ENCODE data around the gene SLC6A9. TPM values are rescaled to one million over a fixed set of nuclear protein-coding genes. Genes with fewer than 3 reads are reported as not detected.
A peak's percentile ranks its signal among the peaks of the same experiment; 100 is the strongest.

The SLC6A9 gene
- total RNA-seq, 1 experiment from 2014 or later, result 9.2 TPM

GRCh38 chr1:43985984-43986595 is 45.2 kb downstream of the SLC6A9 start:
- 0 out of 2 replicates have a peak, but pooled peaks cover 3% of the 10 kb centered on the region for H3K36me3 ChIP-seq (ENCODE audit: control insufficient read depth, insufficient read depth, low read length)
- no peaks in the 10 kb centered on the region for H3K27me3 ChIP-seq (ENCODE audit: control insufficient read depth, insufficient read depth, low read length)
- H3K27ac ChIP-seq (ENCODE audit: low read length), result no peak overlapping the region
- no peak for TF ChIP-seq TCF7L2 (IDR thresholded peaks at IDR 0.05; ENCODE audit: low read depth, low read length)
- no peak for TF ChIP-seq POLR2AphosphoS5 (IDR thresholded peaks at IDR 0.05; ENCODE audit: low read depth, low read length)
- no peak for TF ChIP-seq SIN3A (IDR thresholded peaks at IDR 0.05; ENCODE audit: borderline replicate concordance, insufficient read depth, low read depth, low read length)
- TF ChIP-seq, protein P1, sequence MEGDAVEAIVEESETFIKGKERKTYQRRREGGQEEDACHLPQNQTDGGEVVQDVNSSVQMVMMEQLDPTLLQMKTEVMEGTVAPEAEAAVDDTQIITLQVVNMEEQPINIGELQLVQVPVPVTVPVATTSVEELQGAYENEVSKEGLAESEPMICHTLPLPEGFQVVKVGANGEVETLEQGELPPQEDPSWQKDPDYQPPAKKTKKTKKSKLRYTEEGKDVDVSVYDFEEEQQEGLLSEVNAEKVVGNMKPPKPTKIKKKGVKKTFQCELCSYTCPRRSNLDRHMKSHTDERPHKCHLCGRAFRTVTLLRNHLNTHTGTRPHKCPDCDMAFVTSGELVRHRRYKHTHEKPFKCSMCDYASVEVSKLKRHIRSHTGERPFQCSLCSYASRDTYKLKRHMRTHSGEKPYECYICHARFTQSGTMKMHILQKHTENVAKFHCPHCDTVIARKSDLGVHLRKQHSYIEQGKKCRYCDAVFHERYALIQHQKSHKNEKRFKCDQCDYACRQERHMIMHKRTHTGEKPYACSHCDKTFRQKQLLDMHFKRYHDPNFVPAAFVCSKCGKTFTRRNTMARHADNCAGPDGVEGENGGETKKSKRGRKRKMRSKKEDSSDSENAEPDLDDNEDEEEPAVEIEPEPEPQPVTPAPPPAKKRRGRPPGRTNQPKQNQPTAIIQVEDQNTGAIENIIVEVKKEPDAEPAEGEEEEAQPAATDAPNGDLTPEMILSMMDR (IDR thresholded peaks at IDR 0.05), result no peak
- ChIA-PET POLR2A (no interaction called here), CTCF (no interaction called here)
- H3K4me1 ChIP-seq (ENCODE audit: control insufficient read depth, insufficient read depth, low read length), result peaks cover 9% of the 10 kb centered on the region
- intact Hi-C loops (cut with micrococcal nuclease; ENCODE audit: unreplicated experiment), result no loop called here
- H3K4me3 ChIP-seq (ENCODE audit: low read depth in 2 of 2, low read length in 2 of 2), result no peak overlapping the region
- DNase-seq (ENCODE audit: low read depth, low spot score), result no peak
- BruUV-seq (replicated peaks), result TSS peak; percentile 61
- ATAC-seq, result no peak
- H3K9me3 ChIP-seq (ENCODE audit: control insufficient read depth, insufficient read depth, low read depth, low read length), result no peaks in the 10 kb centered on the region
- in situ Hi-C loops (cut with HindIII; ENCODE audit: low pct_unique_long_range_greater_than_20kb, low sequenced_read_pairs), result no loop called here

DNA sequence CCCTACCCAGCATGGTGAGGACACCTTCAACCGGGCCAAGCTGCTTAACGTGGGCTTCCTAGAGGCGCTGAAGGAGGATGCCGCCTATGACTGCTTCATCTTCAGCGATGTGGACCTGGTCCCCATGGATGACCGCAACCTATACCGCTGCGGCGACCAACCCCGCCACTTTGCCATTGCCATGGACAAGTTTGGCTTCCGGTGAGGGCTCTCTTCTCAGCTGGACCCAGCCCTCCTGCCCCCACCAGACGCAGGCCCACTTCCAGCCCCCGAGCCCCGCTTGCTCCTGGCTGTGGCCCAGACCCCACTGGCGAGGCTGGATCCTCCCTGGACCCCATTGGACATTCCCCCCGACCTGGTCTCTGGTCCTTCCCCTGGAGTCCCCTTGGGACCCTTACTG is 46.4 kb downstream of the SLC6A9 start:
- TF ChIP-seq REST (IDR thresholded peaks at IDR 0.05; ENCODE audit: insufficient read depth in 1 of 2, low read depth in 2 of 2, low read length in 1 of 2), result no peak
- no peak for TF ChIP-seq SIN3A (IDR thresholded peaks at IDR 0.05; ENCODE audit: borderline replicate concordance, insufficient read depth, low read depth, low read length)
- TF ChIP-seq, protein P1 (IDR thresholded peaks at IDR 0.05), result no peak
- no peak for TF ChIP-seq POLR2AphosphoS5 (IDR thresholded peaks at IDR 0.05; ENCODE audit: low read depth, low read length)
- TF ChIP-seq TCF7L2 (IDR thresholded peaks at IDR 0.05; ENCODE audit: low read depth, low read length), result no peak
- ChIA-PET POLR2A (no interaction called here), CTCF (interaction anchor here (0.5 kb wide), 1 partner anchor 1219 kb away, joined by 3 read pairs; no protein-coding TSS in a partner anchor)
- no peaks in the 10 kb centered on the region for H3K27me3 ChIP-seq (ENCODE audit: control insufficient read depth, insufficient read depth, low read length)
- peaks cover 11% of the 10 kb centered on the region for H3K4me1 ChIP-seq (ENCODE audit: control insufficient read depth, insufficient read depth, low read length)
- BruUV-seq (replicated peaks), result no TSS peak
- in situ Hi-C loops (cut with HindIII; ENCODE audit: low pct_unique_long_range_greater_than_20kb, low sequenced_read_pairs) (no loop called here), intact Hi-C loops (cut with micrococcal nuclease; ENCODE audit: unreplicated experiment) (no loop called here)
- DNase-seq (ENCODE audit: low read depth, low spot score), result no peak
- H3K4me3 ChIP-seq (ENCODE audit: low read depth in 2 of 2, low read length in 2 of 2), result no peak overlapping the region
- ATAC-seq, result no peak
- H3K36me3 ChIP-seq (ENCODE audit: control insufficient read depth, insufficient read depth, low read length), result 0 out of 2 replicates have a peak, but pooled peaks cover 3% of the 10 kb centered on the region
- no peaks in the 10 kb centered on the region for H3K9me3 ChIP-seq (ENCODE audit: control insufficient read depth, insufficient read depth, low read depth, low read length)
- no peak overlapping the region for H3K27ac ChIP-seq (ENCODE audit: low read length)

Measured in Panc1 (cell line).